SK-N-DZ (cell line): ENCODE measurements around the gene DNM1.

Source experiments
- small RNA-seq, 2 experiments: library from RNA; depleted of rRNA; stranded (forward); fragments of <200 nt; gene quantifications; one replicate each; pipeline ENCODE3, GENCODE V24; 2014

DNM1 gene

Small RNA genes within 50 kb of the gene (small RNA-seq; reads per million reads assigned to genes)
- 0.03 to 1.5 reads per million in 2 experiments for gene MIR199B
- 0 reads per million in 2 experiments for gene MIR3154
